ENCODE results near the gene FHIT. TPM values are rescaled to one million over a fixed set of nuclear protein-coding genes. Genes with fewer than 3 reads are reported as not detected.
A peak's percentile ranks its signal among the peaks of the same experiment; 100 is the strongest.

FHIT gene
- total and polyA plus RNA-seq, 4 donors: 2.6 to 21.3 (median 8.7) TPM

DNA sequence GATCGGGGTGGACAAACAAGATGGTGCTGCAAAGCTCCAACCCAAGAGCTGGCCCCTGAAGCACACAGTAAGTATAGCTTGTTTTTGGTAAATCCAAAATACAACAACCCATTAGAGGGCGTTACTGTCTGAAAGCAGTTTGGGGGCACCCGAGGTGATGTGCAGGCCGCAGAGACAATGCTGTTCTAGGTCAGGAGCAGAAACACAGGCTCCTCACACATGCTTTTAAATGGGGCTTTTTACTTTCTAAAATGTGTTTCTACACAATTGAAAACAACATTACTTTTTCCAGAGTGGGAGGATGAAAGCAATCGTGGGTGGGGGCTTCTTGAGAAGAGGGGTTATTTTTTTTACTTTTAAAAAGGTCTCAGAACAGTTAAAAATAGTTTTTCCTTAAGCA, 1172.2 kb downstream of the FHIT start:
- Histone ChIP-seq H3K27me3 (ENCODE audit: control insufficient read depth in 3 of 3, insufficient read depth in 3 of 3, low read length in 2 of 3) (no peaks in the 10 kb centered on the region), H3K4me1 (ENCODE audit: control insufficient read depth in 5 of 5, insufficient read depth in 5 of 5, low read length in 5 of 5) (peaks cover 0 to under 1% (median 0%) of the 10 kb centered on the region in 5 donors), H3K9me3 (ENCODE audit: control insufficient read depth in 4 of 4, insufficient read depth in 3 of 4, low read length in 3 of 4) (peaks cover 0 to 5% (median 0%) of the 10 kb centered on the region in 4 donors), H3K36me3 (ENCODE audit: control insufficient read depth in 4 of 4, insufficient read depth in 4 of 4, low read length in 4 of 4) (no peaks in the 10 kb centered on the region), H3K9ac (ENCODE audit: insufficient read depth in 1 of 2, low read length in 2 of 2) (no peak overlapping the region), H3K4me3 (no peak overlapping the region), H3K27ac (ENCODE audit: low read depth in 1 of 2, low read length in 1 of 2) (no peak overlapping the region)
- DNase-seq: no peak
- WGBS, 2 donors: 64 to 74% methylated on average over 5 of the region's 5 CpGs
- no peak for TF ChIP-seq CTCF (IDR thresholded peaks at IDR 0.05; ENCODE audit: control extremely low read depth, extremely low read depth)
- no peak for ATAC-seq (ENCODE audit: insufficient read depth, low FRiP score)

- WGBS, 2 donors: 0 to 3% methylated on average over 1 of the region's 1 CpG
- Histone ChIP-seq H3K27ac (ENCODE audit: low read depth in 1 of 2, low read length in 1 of 2) (no peak overlapping the region), H3K4me3 (no peak overlapping the region), H3K36me3 (ENCODE audit: control insufficient read depth in 4 of 4, insufficient read depth in 4 of 4, low read length in 4 of 4) (no peaks in the 10 kb centered on the region), H3K27me3 (ENCODE audit: control insufficient read depth in 3 of 3, insufficient read depth in 3 of 3, low read length in 2 of 3) (no peaks in the 10 kb centered on the region), H3K9ac (ENCODE audit: insufficient read depth in 1 of 2, low read length in 2 of 2) (no peak overlapping the region), H3K4me1 (ENCODE audit: control insufficient read depth in 5 of 5, insufficient read depth in 5 of 5, low read length in 5 of 5) (peaks cover 0 to 3% (median 0%) of the 10 kb centered on the region in 5 donors), H3K9me3 (ENCODE audit: control insufficient read depth in 4 of 4, insufficient read depth in 3 of 4, low read length in 3 of 4) (peaks cover 0 to 5% (median 0%) of the 10 kb centered on the region in 4 donors)
- TF ChIP-seq CTCF (IDR thresholded peaks at IDR 0.05; ENCODE audit: control extremely low read depth, extremely low read depth): no peak
- peak in 2 of 3 donors; percentile 31 to 47 for DNase-seq
- ATAC-seq (ENCODE audit: insufficient read depth, low FRiP score): no peak
Measured at GRCh38 chr3:60076331-60076730, 1174.9 kb downstream of the FHIT start.

DNA sequence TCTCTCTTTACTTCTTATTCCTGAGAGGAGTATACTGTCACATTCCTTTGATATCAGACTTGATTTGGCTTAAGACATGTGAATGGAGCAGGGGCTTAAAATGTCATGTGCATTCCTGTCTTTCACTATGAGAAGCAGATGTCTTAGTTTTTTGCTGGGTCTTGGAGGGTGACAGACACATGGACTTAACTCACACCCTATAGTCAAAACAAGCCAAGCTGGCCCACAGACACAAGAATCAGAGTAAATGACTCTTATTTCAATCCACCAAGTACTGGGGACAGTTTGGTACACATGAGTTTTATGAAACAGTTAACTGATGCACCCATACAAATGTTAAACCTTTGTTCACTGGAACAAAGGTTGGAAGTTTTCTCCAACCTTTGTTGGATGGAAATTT, 1177.3 kb downstream of the FHIT start:
- H3K36me3 ChIP-seq (ENCODE audit: control insufficient read depth in 4 of 4, insufficient read depth in 4 of 4, low read length in 4 of 4): no peaks in the 10 kb centered on the region
- H3K9ac ChIP-seq (ENCODE audit: insufficient read depth in 1 of 2, low read length in 2 of 2): no peak overlapping the region
- TF ChIP-seq CTCF (IDR thresholded peaks at IDR 0.05; ENCODE audit: control extremely low read depth, extremely low read depth): no peak
- H3K27me3 ChIP-seq (ENCODE audit: control insufficient read depth in 3 of 3, insufficient read depth in 3 of 3, low read length in 2 of 3): no peaks in the 10 kb centered on the region
- ATAC-seq (ENCODE audit: insufficient read depth, low FRiP score): no peak
- H3K4me3 ChIP-seq: no peak overlapping the region
- no peak for DNase-seq
- H3K9me3 ChIP-seq (ENCODE audit: control insufficient read depth in 4 of 4, insufficient read depth in 3 of 4, low read length in 3 of 4): peaks cover 0 to 5% (median 0%) of the 10 kb centered on the region in 4 donors
- no peak overlapping the region for H3K27ac ChIP-seq (ENCODE audit: low read depth in 1 of 2, low read length in 1 of 2)
- peaks cover 0 to 3% (median 0%) of the 10 kb centered on the region in 5 donors for H3K4me1 ChIP-seq (ENCODE audit: control insufficient read depth in 5 of 5, insufficient read depth in 5 of 5, low read length in 5 of 5)

- no peak for ATAC-seq (ENCODE audit: insufficient read depth, low FRiP score)
- no peak overlapping the region for H3K9ac ChIP-seq (ENCODE audit: insufficient read depth in 1 of 2, low read length in 2 of 2)
- peaks cover 0 to 2% (median 0%) of the 10 kb centered on the region in 4 donors for H3K9me3 ChIP-seq (ENCODE audit: control insufficient read depth in 4 of 4, insufficient read depth in 3 of 4, low read length in 3 of 4)
- no peaks in the 10 kb centered on the region for H3K27me3 ChIP-seq (ENCODE audit: control insufficient read depth in 3 of 3, insufficient read depth in 3 of 3, low read length in 2 of 3)
- no peaks in the 10 kb centered on the region for H3K36me3 ChIP-seq (ENCODE audit: control insufficient read depth in 4 of 4, insufficient read depth in 4 of 4, low read length in 4 of 4)
- no peak for DNase-seq
- H3K4me1 ChIP-seq (ENCODE audit: control insufficient read depth in 5 of 5, insufficient read depth in 5 of 5, low read length in 5 of 5): peaks cover 0 to 3% (median 0%) of the 10 kb centered on the region in 5 donors
- no peak for TF ChIP-seq CTCF (IDR thresholded peaks at IDR 0.05; ENCODE audit: control extremely low read depth, extremely low read depth)
- no peak overlapping the region for H3K4me3 ChIP-seq
- 73 to 83% methylated on average over 4 of the region's 4 CpGs for WGBS, 2 donors
- H3K27ac ChIP-seq (ENCODE audit: low read depth in 1 of 2, low read length in 1 of 2): no peak overlapping the region
Measured at GRCh38 chr3:60073228-60073627, 1178.0 kb downstream of the FHIT start.

All from lung (tissue), 12 donors.